Mesodermal cell (in vitro differentiated cells): Measurements from ENCODE around the gene ACADS.

Source experiments
- H3K27ac ChIP-seq: 2 replicates; pipeline ENCODE4 v1.7.0; 2013; ENCODE audit warnings: mild to moderate bottlenecking, low read depth, low read length, moderate library complexity; ENCODE audit not compliant: severe bottlenecking
- H3K36me3 ChIP-seq: 2 replicates; pipeline ENCODE4 v1.7.1; 2013; ENCODE audit warnings: mild to moderate bottlenecking, low read length, moderate library complexity; ENCODE audit not compliant: control insufficient read depth, insufficient read depth
- H3K4me1 ChIP-seq: one replicate; pipeline ENCODE4 v1.7.1; 2013; ENCODE audit warnings: mild to moderate bottlenecking, low read length; ENCODE audit not compliant: insufficient read depth, control insufficient read depth, poor library complexity, severe bottlenecking
- H3K4me3 ChIP-seq: 2 replicates; pipeline ENCODE4 v1.7.0; 2013; ENCODE audit warnings: low read length, control low read depth, mild to moderate bottlenecking; ENCODE audit not compliant: insufficient read depth, poor library complexity, severe bottlenecking; ENCODE audit errors: extremely low read depth
- H3K9me3 ChIP-seq: 2 replicates; pipeline ENCODE4 v1.7.1; 2013; ENCODE audit warnings: mild to moderate bottlenecking, low read length, moderate library complexity; ENCODE audit not compliant: control insufficient read depth
- WGBS, 2 experiments: methylation state at CpG; one replicate each; pipeline ENCODE4 v1.1.5; 2013; ENCODE audit warnings: missing lambda C conversion rate in 2 of 2; ENCODE audit not compliant: insufficient coverage in 2 of 2; 5-methylcytosine and 5-hydroxymethylcytosine counted together

ACADS gene

GRCh38 chr12:120739821-120740613 is 14.4 kb downstream of the ACADS start:
- Histone ChIP-seq H3K9me3 (no peaks in the 10 kb centered on the region), H3K4me3 (no peak overlapping the region), H3K27ac (no peak overlapping the region), H3K36me3 (no peaks in the 10 kb centered on the region), H3K4me1 (no peaks in the 10 kb centered on the region)
- WGBS, 2 experiments: 78 to 96% methylated on average over 13 to 14 of the region's 16 CpGs

DNA sequence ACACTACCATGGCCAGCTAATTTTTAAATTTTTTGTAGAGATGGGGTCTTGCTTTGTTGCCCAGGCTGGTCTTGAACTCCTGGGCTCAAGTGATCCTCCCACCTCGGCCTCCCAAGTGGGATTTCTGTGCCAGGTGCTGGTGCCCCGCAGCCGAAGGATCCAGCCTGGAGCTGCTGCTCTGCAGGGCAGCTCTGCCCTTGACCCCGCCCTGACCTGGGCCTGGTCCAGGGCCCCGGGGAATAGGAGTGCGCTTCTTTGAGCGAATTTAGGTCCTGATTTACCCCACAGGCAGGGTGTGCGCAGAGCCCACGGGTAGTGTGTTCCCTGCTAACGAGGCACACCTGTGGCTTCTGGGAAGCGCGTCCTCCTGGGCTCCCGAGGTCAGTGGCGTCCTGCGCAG is 15.2 kb downstream of the ACADS start:
- Histone ChIP-seq H3K9me3 (no peaks in the 10 kb centered on the region), H3K4me3 (no peak overlapping the region), H3K4me1 (no peaks in the 10 kb centered on the region), H3K27ac (no peak overlapping the region), H3K36me3 (no peaks in the 10 kb centered on the region)
- WGBS, 2 experiments: 94 to 95% methylated on average over 15 of the region's 15 CpGs

DNA sequence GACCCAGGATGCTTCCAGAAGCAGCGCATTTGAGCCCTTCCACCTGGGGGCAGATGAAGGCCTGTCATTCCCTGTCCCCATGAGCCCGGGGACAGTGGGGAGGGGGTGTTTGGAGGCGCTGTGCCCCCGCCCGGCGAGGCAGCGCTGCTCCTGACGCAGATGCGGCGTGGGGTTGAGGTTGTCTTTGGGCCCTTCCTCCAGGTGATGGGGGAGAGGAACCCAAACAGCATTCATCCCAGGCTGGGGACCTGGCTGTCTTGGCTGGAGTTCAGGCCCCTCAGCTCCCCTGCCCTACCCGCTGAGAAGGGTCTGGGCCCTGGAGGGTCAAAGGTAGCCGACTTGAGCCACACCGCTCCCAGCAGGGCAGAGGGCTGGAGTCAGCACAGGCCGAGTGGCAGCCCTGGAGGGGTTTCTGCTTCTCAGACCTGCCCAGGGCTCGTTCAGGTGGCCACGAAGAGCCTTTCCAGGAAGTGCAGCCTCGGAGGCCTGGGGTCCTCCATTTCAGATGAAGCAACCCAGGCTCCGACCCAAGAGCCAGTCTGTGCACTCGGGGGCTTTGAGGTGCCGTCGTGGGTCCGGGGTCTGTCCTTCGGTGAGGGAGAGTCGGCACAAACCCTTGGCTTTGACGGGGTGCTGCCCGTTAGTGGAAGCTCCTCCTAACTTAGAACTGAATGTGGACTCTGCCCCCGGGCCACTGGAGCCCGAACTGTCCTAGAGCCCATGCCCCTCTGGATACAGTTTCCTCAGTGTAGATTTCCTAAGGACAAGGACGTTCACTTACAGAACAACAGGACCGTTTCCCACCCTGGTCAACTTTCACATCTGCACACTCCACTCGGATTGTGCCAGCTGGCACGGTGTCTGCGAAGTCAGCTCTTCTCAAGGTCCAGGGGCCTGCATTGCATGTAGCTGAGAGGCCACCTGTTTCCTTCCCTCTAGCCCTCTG is 16.1 kb downstream of the ACADS start:
- no peak overlapping the region for H3K27ac ChIP-seq
- no peaks in the 10 kb centered on the region for H3K9me3 ChIP-seq
- 90 to 91% methylated on average over 25 to 29 of the region's 33 CpGs for WGBS, 2 experiments
- H3K4me1 ChIP-seq: no peaks in the 10 kb centered on the region
- no peak overlapping the region for H3K4me3 ChIP-seq
- no peaks in the 10 kb centered on the region for H3K36me3 ChIP-seq

GRCh38 chr12:120744922-120745493 is 19.4 kb downstream of the ACADS start:
- H3K27ac ChIP-seq: no peak overlapping the region
- no peaks in the 10 kb centered on the region for H3K4me1 ChIP-seq
- 86 to 93% methylated on average over 13 to 15 of the region's 15 CpGs for WGBS, 2 experiments
- no peaks in the 10 kb centered on the region for H3K36me3 ChIP-seq
- no peaks in the 10 kb centered on the region for H3K9me3 ChIP-seq
- H3K4me3 ChIP-seq: no peak overlapping the region

DNA sequence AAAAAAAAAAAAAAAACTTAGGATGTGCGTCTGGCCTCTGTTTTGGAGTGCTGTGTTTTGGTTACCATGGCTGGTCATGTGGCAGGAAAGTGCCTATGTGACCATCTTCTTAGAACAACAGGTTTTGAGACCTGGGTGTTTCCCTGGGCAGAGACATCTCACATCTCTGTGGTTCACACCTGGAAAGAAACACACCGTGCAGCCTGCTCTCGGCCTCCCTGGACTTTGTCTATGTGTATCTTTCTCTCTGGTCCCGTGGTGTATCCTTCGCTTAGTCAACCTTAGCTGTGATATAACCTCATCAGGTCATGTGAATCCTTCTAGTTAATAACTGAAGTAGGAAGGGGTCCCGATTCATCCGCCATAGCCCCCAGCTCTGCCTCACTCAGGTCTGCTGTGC is 22.6 kb downstream of the ACADS start:
- no peak overlapping the region for H3K27ac ChIP-seq
- H3K36me3 ChIP-seq: no peaks in the 10 kb centered on the region
- no peaks in the 10 kb centered on the region for H3K4me1 ChIP-seq
- no peak overlapping the region for H3K4me3 ChIP-seq
- 90 to 98% methylated on average over 5 of the region's 7 CpGs for WGBS, 2 experiments
- H3K9me3 ChIP-seq: no peaks in the 10 kb centered on the region

GRCh38 chr12:120749256-120749655 is 23.6 kb downstream of the ACADS start:
- no peaks in the 10 kb centered on the region for H3K9me3 ChIP-seq
- WGBS, 2 experiments: 85 to 89% methylated on average over 4 to 5 of the region's 5 CpGs
- H3K36me3 ChIP-seq: no peaks in the 10 kb centered on the region
- no peak overlapping the region for H3K27ac ChIP-seq
- H3K4me1 ChIP-seq: no peaks in the 10 kb centered on the region
- H3K4me3 ChIP-seq: no peak overlapping the region

DNA sequence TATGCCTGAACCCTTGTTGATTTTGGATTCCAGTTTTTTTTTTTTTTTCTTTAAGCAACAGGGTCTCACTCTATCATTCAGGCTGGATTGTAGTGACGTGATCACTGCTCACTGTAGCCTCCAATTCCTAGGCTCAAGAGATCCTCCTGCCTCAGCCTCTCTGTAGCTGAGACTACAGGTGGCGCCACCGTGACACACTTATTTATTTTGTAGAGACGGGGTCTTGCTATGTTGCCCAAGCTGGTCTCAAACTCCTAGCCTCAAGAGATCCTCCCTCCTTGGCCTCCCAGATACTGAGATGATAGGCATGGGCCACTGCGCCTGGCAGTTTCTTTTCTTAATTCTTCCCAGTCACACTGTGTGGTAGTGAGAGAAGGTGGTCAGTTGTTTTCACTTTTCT is 25.2 kb downstream of the ACADS start:
- no peaks in the 10 kb centered on the region for H3K36me3 ChIP-seq
- no peaks in the 10 kb centered on the region for H3K4me1 ChIP-seq
- H3K9me3 ChIP-seq: no peaks in the 10 kb centered on the region
- no peak overlapping the region for H3K27ac ChIP-seq
- 83 to 100% methylated on average over 1 to 2 of the region's 5 CpGs for WGBS, 2 experiments
- H3K4me3 ChIP-seq: no peak overlapping the region

DNA sequence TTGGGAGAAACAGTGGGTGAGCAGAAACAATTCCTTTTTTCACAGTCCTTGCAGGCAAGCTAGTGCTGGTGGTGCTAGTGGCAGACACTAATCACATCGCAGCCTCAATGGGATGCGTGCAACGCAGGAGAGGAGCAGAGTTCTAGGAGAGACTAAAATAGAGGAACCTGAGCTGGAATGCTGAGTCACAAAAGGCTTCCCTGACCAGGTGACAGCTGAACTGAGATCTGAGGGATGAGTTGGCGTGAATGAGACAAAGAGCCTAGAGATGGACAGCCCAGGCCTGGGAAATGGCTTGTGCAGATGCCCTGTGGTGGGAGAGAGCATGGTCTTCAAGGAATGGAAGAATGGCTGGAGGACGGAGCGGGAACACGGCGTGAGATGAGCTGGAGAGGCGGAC is 25.8 kb downstream of the ACADS start:
- Histone ChIP-seq H3K36me3 (no peaks in the 10 kb centered on the region), H3K4me3 (no peak overlapping the region), H3K9me3 (no peaks in the 10 kb centered on the region), H3K4me1 (no peaks in the 10 kb centered on the region), H3K27ac (no peak overlapping the region)
- 86 to 96% methylated on average over 9 of the region's 9 CpGs for WGBS, 2 experiments

GRCh38 chr12:120754792-120755191 is 29.2 kb downstream of the ACADS start:
- H3K4me3 ChIP-seq: no peak overlapping the region
- no peaks in the 10 kb centered on the region for H3K9me3 ChIP-seq
- no peaks in the 10 kb centered on the region for H3K4me1 ChIP-seq
- H3K27ac ChIP-seq: no peak overlapping the region
- H3K36me3 ChIP-seq: peaks cover 6% of the 10 kb centered on the region

DNA sequence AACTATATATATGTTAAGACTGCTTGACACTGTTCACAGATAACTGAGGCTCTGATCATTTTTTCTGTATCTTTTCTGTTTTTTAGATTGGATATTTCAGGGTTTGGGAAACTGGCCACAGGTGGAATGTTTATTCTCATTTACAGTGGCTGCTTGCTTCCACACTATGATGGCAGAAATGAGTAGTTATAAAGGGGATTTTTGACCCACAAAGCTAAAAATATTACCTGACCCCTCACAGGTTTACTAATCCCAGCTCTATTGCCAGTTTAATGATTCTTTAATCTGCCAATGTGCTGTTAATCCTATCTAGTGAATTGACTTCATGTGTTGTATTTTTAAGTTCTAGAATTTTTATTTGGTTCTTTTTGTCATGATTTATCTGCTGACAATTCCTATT is 29.6 kb downstream of the ACADS start:
- Histone ChIP-seq H3K4me1 (peaks cover 2% of the 10 kb centered on the region), H3K4me3 (no peak overlapping the region)

More for the DNA sequence above, 29.6 kb downstream of the ACADS start:
- Histone ChIP-seq H3K9me3 (no peaks in the 10 kb centered on the region), H3K36me3 (peaks cover 11% of the 10 kb centered on the region), H3K27ac (no peak overlapping the region)
